Measurements from ENCODE around the gene NAP1L4. TPM values are rescaled to one million over a fixed set of nuclear protein-coding genes. Genes with fewer than 3 reads are reported as not detected.

Gene NAP1L4
- total RNA-seq, 1 donor, result 121 TPM

GRCh38 chr11:3006505-3007260, 14.6 kb upstream of the NAP1L4 start:
- no peak for DNase-seq (ENCODE audit: low read depth)
- TF ChIP-seq, protein P1, sequence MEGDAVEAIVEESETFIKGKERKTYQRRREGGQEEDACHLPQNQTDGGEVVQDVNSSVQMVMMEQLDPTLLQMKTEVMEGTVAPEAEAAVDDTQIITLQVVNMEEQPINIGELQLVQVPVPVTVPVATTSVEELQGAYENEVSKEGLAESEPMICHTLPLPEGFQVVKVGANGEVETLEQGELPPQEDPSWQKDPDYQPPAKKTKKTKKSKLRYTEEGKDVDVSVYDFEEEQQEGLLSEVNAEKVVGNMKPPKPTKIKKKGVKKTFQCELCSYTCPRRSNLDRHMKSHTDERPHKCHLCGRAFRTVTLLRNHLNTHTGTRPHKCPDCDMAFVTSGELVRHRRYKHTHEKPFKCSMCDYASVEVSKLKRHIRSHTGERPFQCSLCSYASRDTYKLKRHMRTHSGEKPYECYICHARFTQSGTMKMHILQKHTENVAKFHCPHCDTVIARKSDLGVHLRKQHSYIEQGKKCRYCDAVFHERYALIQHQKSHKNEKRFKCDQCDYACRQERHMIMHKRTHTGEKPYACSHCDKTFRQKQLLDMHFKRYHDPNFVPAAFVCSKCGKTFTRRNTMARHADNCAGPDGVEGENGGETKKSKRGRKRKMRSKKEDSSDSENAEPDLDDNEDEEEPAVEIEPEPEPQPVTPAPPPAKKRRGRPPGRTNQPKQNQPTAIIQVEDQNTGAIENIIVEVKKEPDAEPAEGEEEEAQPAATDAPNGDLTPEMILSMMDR (IDR thresholded peaks at IDR 0.05; ENCODE audit: insufficient read depth, low read depth, low read length), result no peak
- H3K4me3 ChIP-seq (ENCODE audit: low read depth, low read length), result no peak overlapping the region

DNA sequence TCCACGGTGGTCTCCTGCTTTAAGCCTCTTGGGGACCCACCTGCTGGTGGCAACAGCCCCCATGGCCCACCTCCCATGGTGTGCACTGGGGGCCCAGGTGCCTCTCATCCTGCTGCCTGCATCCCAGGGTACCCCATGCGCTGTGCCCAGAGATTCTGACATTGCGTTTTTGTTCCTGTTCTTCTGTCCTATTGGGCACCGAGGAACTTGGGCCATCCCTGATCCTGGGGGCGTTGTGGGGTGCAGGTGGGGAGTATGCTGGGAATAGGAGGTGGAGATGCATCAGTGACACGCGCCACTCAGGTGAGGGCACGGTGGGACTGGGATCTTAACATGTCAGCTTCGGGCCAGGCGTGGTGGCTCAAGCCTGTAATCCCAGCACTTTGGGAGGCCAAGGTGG, 12.4 kb upstream of the NAP1L4 start:
- H3K4me3 ChIP-seq (ENCODE audit: low read depth, low read length), result no peak overlapping the region
- DNase-seq (ENCODE audit: low read depth), result no peak
- TF ChIP-seq, protein P1 (IDR thresholded peaks at IDR 0.05; ENCODE audit: insufficient read depth, low read depth, low read length), result no peak

DNA sequence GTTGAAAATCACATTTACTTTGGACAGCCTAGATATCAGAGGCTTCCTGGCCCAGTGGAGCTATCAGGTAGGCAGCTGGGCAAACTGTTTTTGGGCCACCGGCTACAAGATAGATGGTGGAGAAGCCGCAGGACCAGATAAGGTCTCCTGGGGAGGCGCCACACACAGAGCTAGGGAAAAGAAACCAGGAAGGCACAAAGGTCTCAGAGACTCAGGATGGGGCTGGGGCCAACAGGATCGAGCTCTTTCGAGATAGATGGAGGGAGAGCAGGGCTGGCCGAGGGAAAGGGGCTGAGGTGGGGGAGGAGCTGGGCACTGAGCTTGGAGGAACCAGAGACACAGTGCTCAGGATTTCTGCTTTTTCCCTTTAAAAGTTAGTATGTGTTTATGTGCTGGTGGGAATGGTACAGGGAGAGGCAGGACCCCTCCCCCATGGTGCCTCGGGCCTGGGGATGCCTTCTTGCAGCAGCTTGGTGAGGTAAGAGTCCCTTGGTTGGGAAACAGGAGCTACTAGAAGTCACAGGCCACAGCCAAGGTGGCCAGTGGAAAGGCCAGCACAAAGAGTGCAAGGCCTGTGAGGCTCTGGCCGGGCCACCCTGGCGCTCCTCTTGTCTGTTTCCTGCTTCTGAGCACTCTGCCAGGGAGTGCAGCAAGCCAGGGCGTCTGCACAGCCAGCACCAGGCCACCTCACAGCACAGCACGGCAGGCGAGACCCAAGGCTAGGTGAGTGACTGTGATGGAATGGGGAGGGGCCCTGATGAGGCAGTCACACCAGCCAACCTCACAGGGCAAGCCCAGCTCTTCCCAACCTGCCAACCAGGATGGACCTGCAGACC, 11.5 kb upstream of the NAP1L4 start:
- TF ChIP-seq, protein P1 (IDR thresholded peaks at IDR 0.05; ENCODE audit: insufficient read depth, low read depth, low read length), result no peak
- DNase-seq (ENCODE audit: low read depth), result no peak

DNA sequence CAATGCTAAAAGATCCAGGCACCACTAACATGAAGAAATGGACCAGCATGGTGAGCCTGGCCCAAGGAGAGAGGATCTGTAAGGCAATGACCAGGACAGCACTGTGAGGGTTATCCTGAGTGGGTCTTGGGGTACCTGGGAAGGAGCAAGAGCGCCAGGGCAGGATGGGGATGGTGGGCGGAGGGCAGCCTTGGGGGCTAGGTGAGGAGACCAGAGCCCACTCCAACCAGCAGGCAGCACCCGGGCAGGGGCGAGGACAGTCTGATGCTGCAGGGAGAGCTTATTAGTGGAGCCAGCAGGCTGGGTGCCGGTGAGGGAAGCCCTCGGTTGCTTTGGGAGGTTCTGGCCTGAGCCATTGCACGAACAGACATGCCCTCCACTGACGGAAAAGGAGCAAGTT, 10.7 kb upstream of the NAP1L4 start:
- no peak for DNase-seq (ENCODE audit: low read depth)
- TF ChIP-seq, protein P1 (IDR thresholded peaks at IDR 0.05; ENCODE audit: insufficient read depth, low read depth, low read length), result no peak
- H3K4me3 ChIP-seq (ENCODE audit: low read depth, low read length), result no peak overlapping the region

More for the DNA sequence above, 11.5 kb upstream of the NAP1L4 start:
- no peak overlapping the region for H3K4me3 ChIP-seq (ENCODE audit: low read depth, low read length)

DNA sequence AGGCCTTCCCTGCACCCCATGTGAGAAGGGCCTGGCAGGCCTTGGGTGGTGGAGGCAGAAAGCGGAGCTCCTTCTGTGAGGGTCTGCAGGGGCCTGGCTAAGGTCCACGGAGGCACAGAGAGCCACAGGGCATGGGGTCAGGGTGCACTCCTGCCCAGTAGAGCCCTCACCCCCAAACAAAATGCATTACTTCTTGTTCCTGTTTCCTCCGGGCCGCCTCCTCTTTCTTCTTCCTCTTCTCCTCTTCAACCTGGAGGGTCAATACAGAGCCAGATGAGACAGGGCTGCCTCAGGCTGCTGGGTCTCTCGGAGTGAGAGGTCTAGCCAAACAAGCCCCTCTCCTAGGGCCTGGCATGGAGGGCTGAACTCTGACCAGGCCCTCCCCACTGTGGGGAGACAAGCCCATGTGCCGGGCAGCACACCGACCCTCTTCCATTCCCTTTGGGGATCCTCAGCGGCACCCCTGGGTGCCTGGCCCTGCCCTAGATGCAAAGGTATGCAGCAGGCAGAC, 10.3 kb upstream of the NAP1L4 start:
- TF ChIP-seq, protein P1 (IDR thresholded peaks at IDR 0.05; ENCODE audit: insufficient read depth, low read depth, low read length), result no peak
- no peak for DNase-seq (ENCODE audit: low read depth)
- no peak overlapping the region for H3K4me3 ChIP-seq (ENCODE audit: low read depth, low read length)

- no peak overlapping the region for H3K4me3 ChIP-seq (ENCODE audit: low read depth, low read length)
- TF ChIP-seq, protein P1 (IDR thresholded peaks at IDR 0.05; ENCODE audit: insufficient read depth, low read depth, low read length), result no peak
- no peak for DNase-seq (ENCODE audit: low read depth)
Observed at GRCh38 chr11:3001496-3001895, 9.4 kb upstream of the NAP1L4 start.

Measured in fibroblast of villous mesenchyme (primary cell).